GM12873 (cell line): Measurements from ENCODE around the gene CACNG1.

ENCODE experiments used
- CTCF ChIP-seq: IDR thresholded peaks from 2 replicates; pipeline ENCODE4 v1.5.1; 2012; ENCODE audit warnings: low read depth, mild to moderate bottlenecking, moderate library complexity, low read length, control low read depth; ENCODE audit not compliant: insufficient read depth; ENCODE audit errors: missing control alignments

CACNG1 gene

GRCh38 chr17:67105213-67105612 lies 60.9 kb downstream of the CACNG1 start:
- TF ChIP-seq CTCF, result no peak
